Measurements from ENCODE around the gene SHCBP1.

SHCBP1 gene

DNA sequence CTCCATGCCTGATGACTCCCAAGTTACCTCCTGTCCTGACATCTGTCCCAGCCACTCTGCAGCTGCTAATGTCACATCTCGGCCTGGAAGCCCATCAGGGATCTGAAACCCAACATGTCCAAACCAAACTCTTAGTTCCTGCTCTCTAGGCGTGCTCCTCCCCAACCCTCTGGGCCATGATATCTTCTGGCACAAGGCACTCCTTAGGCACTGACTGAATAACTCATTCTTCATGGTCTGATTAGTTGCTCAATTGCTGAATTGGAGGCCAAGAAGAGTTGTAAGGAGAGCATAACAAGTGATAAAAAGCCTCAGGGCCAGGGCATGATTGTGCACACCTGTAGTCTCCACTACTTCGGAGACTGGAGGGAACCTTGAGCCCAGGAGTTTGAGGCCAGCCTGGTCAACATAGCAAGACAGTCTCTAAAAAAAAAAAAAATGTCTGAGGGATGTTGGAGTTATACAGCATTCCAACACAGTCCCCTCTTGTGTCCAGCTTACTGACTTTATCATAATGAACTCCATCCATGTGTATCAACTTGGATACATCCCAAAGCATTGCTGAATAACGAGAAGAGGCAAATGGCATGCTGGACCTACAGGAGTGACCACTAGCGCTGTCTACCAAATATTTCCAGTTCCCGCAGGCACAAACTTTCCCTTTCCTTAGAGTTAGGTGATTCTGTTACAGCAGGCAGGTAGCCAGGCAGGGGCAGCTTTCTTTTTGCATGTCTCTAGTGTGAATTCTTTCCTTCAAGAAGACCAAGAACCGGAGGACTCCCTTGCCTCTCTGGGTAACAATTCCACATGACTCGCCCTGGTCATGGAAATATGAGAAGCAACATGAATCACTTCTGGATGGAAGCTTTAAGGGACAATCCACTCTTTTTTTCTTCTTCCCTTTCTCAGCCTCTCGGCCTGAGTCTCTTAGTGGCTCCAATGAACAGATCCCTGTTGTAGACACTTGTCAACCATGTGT is 18.1 kb upstream of the SHCBP1 start:
- Histone ChIP-seq H3K4me1 (ENCODE audit: low read length) (no peaks in the 10 kb centered on the region), H2AFZ (ENCODE audit: low read depth, low read length) (no peak overlapping the region), H3K27ac (ENCODE audit: low read length) (no peak overlapping the region), H3K27me3 (ENCODE audit: low read depth, low read length) (no peaks in the 10 kb centered on the region), H3K9me3 (ENCODE audit: insufficient read depth, low read length) (no peaks in the 10 kb centered on the region), H3K36me3 (replicated peaks; ENCODE audit: low read depth, low read length) (no peaks in the 10 kb centered on the region), H3K4me3 (ENCODE audit: low read length) (no peak overlapping the region), H3K4me2 (ENCODE audit: low read length) (no peak overlapping the region), H4K20me1 (ENCODE audit: insufficient read depth, low read length) (no peaks in the 10 kb centered on the region), H3K9ac (ENCODE audit: low read length) (no peak overlapping the region), H3K79me2 (ENCODE audit: low read length) (no peaks in the 10 kb centered on the region)
- no peak for TF ChIP-seq EZH2phosphoT487 (IDR thresholded peaks at IDR 0.05; ENCODE audit: low read depth)
- no peak for TF ChIP-seq CTCF (IDR thresholded peaks at IDR 0.05; ENCODE audit: low read depth, low read length)

- Histone ChIP-seq H3K4me1 (ENCODE audit: low read length) (peaks cover 7% of the 10 kb centered on the region), H3K9ac (ENCODE audit: low read length) (no peak overlapping the region), H3K9me3 (ENCODE audit: insufficient read depth, low read length) (no peaks in the 10 kb centered on the region), H3K27me3 (ENCODE audit: low read depth, low read length) (no peaks in the 10 kb centered on the region), H3K79me2 (ENCODE audit: low read length) (no peaks in the 10 kb centered on the region), H3K36me3 (replicated peaks; ENCODE audit: low read depth, low read length) (no peaks in the 10 kb centered on the region), H2AFZ (ENCODE audit: low read depth, low read length) (no peak overlapping the region), H3K4me2 (ENCODE audit: low read length) (no peak overlapping the region), H3K4me3 (ENCODE audit: low read length) (no peak overlapping the region), H4K20me1 (ENCODE audit: insufficient read depth, low read length) (no peaks in the 10 kb centered on the region), H3K27ac (ENCODE audit: low read length) (no peak overlapping the region)
- TF ChIP-seq EZH2phosphoT487 (IDR thresholded peaks at IDR 0.05; ENCODE audit: low read depth) (no peak), CTCF (IDR thresholded peaks at IDR 0.05; ENCODE audit: low read depth, low read length) (no peak)
These were observed 11.9 kb upstream of the SHCBP1 start for GRCh38 chr16:46632778-46633733.

DNA sequence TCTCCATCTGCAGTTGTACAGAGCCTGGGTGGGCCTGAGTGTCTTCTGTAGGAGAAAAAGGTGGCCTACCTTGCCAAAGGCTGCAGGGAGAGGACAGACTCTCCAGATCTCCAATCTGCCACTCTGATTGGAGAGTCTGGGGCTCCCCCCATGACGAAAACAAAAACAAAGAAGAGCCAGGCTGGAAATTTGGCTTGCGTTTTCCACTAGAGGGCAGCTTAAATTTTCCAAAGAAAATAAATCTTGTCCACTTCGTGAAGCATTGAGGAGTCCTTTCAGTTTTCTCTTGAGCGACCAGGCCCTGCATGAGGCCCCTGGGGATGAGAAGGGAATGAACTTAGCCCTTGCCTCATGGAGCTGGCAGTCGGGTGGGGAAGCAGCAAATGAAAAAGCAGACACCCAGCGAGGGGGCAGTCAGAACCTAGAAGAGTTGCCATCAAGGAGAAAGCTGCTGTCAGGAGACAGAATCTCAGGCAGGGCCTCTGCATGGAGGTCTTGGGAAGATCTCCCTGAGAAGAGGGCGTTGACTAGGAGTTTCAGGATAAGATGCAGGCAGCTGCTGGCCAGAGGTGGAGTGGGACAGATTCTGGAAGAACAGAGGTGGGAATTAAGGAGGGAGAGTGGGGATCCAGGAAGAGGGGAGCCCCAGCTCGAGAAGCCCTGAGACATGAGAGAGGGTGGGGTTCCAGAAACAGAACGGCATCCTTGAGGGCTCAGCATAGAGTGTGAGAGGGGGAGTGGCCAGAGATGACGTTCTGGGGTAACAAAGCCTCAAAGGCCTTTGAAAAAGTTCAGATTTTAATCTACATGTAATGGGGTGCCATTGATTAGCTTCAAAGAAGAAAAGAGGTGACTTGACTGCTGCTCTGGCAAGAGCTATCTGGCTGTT is 8.4 kb upstream of the SHCBP1 start:
- Histone ChIP-seq H4K20me1 (ENCODE audit: insufficient read depth, low read length) (no peaks in the 10 kb centered on the region), H2AFZ (ENCODE audit: low read depth, low read length) (peak overlapping the region; percentile 51), H3K4me2 (ENCODE audit: low read length) (peak overlapping the region; percentile 48), H3K36me3 (replicated peaks; ENCODE audit: low read depth, low read length) (no peaks in the 10 kb centered on the region), H3K9me3 (ENCODE audit: insufficient read depth, low read length) (no peaks in the 10 kb centered on the region), H3K79me2 (ENCODE audit: low read length) (no peaks in the 10 kb centered on the region), H3K27me3 (ENCODE audit: low read depth, low read length) (no peaks in the 10 kb centered on the region), H3K4me3 (ENCODE audit: low read length) (peak overlapping the region; percentile 5; the same call in 1 of the 2 replicates), H3K9ac (ENCODE audit: low read length) (no peak overlapping the region), H3K4me1 (ENCODE audit: low read length) (peaks cover 7% of the 10 kb centered on the region), H3K27ac (ENCODE audit: low read length) (no peak overlapping the region)
- TF ChIP-seq EZH2phosphoT487 (IDR thresholded peaks at IDR 0.05; ENCODE audit: low read depth): no peak
- peak; percentile 45 for TF ChIP-seq CTCF (IDR thresholded peaks at IDR 0.05; ENCODE audit: low read depth, low read length)
